Vagina (tissue), 1 donor: ENCODE data around the gene ART1. TPM values are rescaled to one million over a fixed set of nuclear protein-coding genes. Genes with fewer than 3 reads are reported as not detected.

ENCODE experiments used
- small RNA-seq: library from RNA; depleted of rRNA; stranded (forward); fragments of <200 nt; gene quantifications from one replicate; pipeline ENCODE3, GENCODE V24; 2016
- total RNA-seq: library from RNA; depleted of rRNA; stranded (reverse); fragments of >200 nt; gene quantifications from one replicate; pipeline ENCODE4 v1.2.3, GENCODE V29; 2016

ART1 gene
- total RNA-seq, 1 donor from 2014 or later: not detected

Small RNA genes within 50 kb of the gene (small RNA-seq; reads per million reads assigned to genes)
- gene RF00019: not detected

Other genes starting within 250 kb of the ART1 start
- gene ART5, start 3.1 kb upstream of the ART1 start, total RNA-seq: 3.2 TPM
- gene CHRNA10, start 26.3 kb downstream of the ART1 start, total RNA-seq: not detected
- gene NUP98, start 152.4 kb downstream of the ART1 start, total RNA-seq: 110 TPM
- 19.6 TPM for gene PGAP2, start 163.4 kb downstream of the ART1 start, total RNA-seq
- 107 TPM for gene RHOG, start 195.8 kb downstream of the ART1 start, total RNA-seq
- 68.8 TPM for gene STIM1, start 210.5 kb downstream of the ART1 start, total RNA-seq